AG04450 (cell line): ENCODE results near the gene RNFT2. TPM values are rescaled to one million over a fixed set of nuclear protein-coding genes. Genes with fewer than 3 reads are reported as not detected.

Experiments used
- CTCF ChIA-PET: fragments of 300-600, 350-600 bp; formaldehyde crosslinking; extraction: SDS; loops from one replicate; lab custom pipeline; 2022; ENCODE audit warnings: antibody characterized with exemption, inconsistent platforms; lab: Charles Lee
- POLR2A ChIA-PET: fragments of 350-600 bp; formaldehyde crosslinking; extraction: SDS; loops from one replicate; lab custom pipeline; 2021; ENCODE audit warnings: antibody characterized with exemption, inconsistent platforms; lab: Yijun Ruan, JAX
- DNase-seq: peaks from one replicate; pipeline ENCODE4 v3.0.0-alpha.2; 2011; ENCODE audit warnings: low read depth, low spot score
- H3K27ac ChIP-seq: one replicate; pipeline ENCODE4 v1.5.1; 2012; ENCODE audit warnings: low read depth, low read length, control low read depth
- H3K27me3 ChIP-seq: one replicate; pipeline ENCODE4 v1.6.0; 2012; ENCODE audit warnings: low read length; ENCODE audit not compliant: control insufficient read depth, insufficient read depth
- H3K4me3 ChIP-seq: 2 replicates; pipeline ENCODE4 v1.5.1; 2011; ENCODE audit warnings: mild to moderate bottlenecking, low read depth, low read length, control low read depth
- H3K9me3 ChIP-seq: 2 replicates; pipeline ENCODE4 v1.5.1; 2012; ENCODE audit warnings: low read length; ENCODE audit not compliant: control insufficient read depth, insufficient read depth
- CTCF ChIP-seq: IDR thresholded peaks from 2 replicates; pipeline ENCODE4 v1.5.1; 2011; ENCODE audit warnings: low read depth, low read length, control low read depth, inconsistent platforms
- polyA plus RNA-seq: library from polyadenylated mRNA; depleted of rRNA; stranded (reverse); fragments of >200 nt; gene quantifications from 2 replicates; pipeline ENCODE4 v1.2.3, GENCODE V29; 2011

The RNFT2 gene
- polyA plus RNA-seq, 1 experiment: 2.3 TPM

- no peak overlapping the region for H3K4me3 ChIP-seq
- CTCF ChIA-PET: no interaction called here
- no peak for TF ChIP-seq CTCF
- no peaks in the 10 kb centered on the region for H3K27me3 ChIP-seq
- POLR2A ChIA-PET: no interaction called here
- no peak for DNase-seq
- H3K9me3 ChIP-seq: no peaks in the 10 kb centered on the region
- no peak overlapping the region for H3K27ac ChIP-seq
Observed at GRCh38 chr12:116867523-116867922, 129.4 kb downstream of the RNFT2 start.

- peaks cover 15% of the 10 kb centered on the region for H3K27me3 ChIP-seq
- no peak for TF ChIP-seq CTCF
- no peak for DNase-seq
- ChIA-PET POLR2A (no interaction called here), CTCF (interaction anchor here (1.0 kb wide), 1 partner anchor 12 kb away, joined by 3 read pairs; no protein-coding TSS in a partner anchor)
- H3K27ac ChIP-seq: no peak overlapping the region
- peaks cover 7% of the 10 kb centered on the region for H3K9me3 ChIP-seq
- no peak overlapping the region for H3K4me3 ChIP-seq
Observed at GRCh38 chr12:116870306-116870705, 132.2 kb downstream of the RNFT2 start.

GRCh38 chr12:116874324-116874995 is 136.3 kb downstream of the RNFT2 start:
- H3K9me3 ChIP-seq: peaks cover 7% of the 10 kb centered on the region
- H3K4me3 ChIP-seq: no peak overlapping the region
- ChIA-PET POLR2A (no interaction called here), CTCF (no interaction called here)
- no peak for TF ChIP-seq CTCF
- peaks cover 48% of the 10 kb centered on the region for H3K27me3 ChIP-seq
- H3K27ac ChIP-seq: no peak overlapping the region
- no peak for DNase-seq

GRCh38 chr12:116876151-116876869 is 138.2 kb downstream of the RNFT2 start:
- Histone ChIP-seq H3K4me3 (no peak overlapping the region), H3K27ac (no peak overlapping the region), H3K27me3 (peaks cover 60% of the 10 kb centered on the region), H3K9me3 (peaks cover 7% of the 10 kb centered on the region)
- ChIA-PET POLR2A (no interaction called here), CTCF (no interaction called here)
- DNase-seq: no peak
- no peak for TF ChIP-seq CTCF
